HCT116 (cell line): ENCODE results near the gene RPH3AL.

Experiments
- CEBPB ChIP-seq: IDR thresholded peaks from 2 replicates; pipeline ENCODE4 v1.6.1; 2012; ENCODE audit warnings: low read depth
- CTCF ChIP-seq, 3 experiments: fragments of 200-600 bp in 1 of 3; sonication (generic) in 1 of 3; IDR thresholded peaks in 2 of 3; conservative IDR thresholded peaks in 1 of 3; 2 replicates each; pipeline ENCODE4 v1.5.1; 2012 to 2017; ENCODE audit warnings: low read depth in 2 of 3, low read length in 2 of 3, antibody characterized with exemption in 1 of 3, borderline replicate concordance in 1 of 3, control low read depth in 1 of 3, mild to moderate bottlenecking in 1 of 3, mixed read lengths in 1 of 3, mixed run types in 1 of 3, moderate library complexity in 1 of 3; ENCODE audit not compliant: insufficient read depth in 1 of 3
- EZH2phosphoT487 ChIP-seq: fragments of 200-600 bp; IDR thresholded peaks from 2 replicates; pipeline ENCODE4 v1.6.1; 2018; ENCODE audit warnings: antibody characterized with exemption, borderline replicate concordance
- SP1 ChIP-seq: IDR thresholded peaks from 2 replicates; pipeline ENCODE4 v1.6.1; 2012; ENCODE audit warnings: low read depth
- ZNF274 ChIP-seq: fragments of 200-500 bp; sonication (Bioruptor generic); IDR thresholded peaks from 2 replicates; pipeline ENCODE4 v1.6.1; 2014; ENCODE audit warnings: mild to moderate bottlenecking, low read depth, low read length, inconsistent platforms

DNA sequence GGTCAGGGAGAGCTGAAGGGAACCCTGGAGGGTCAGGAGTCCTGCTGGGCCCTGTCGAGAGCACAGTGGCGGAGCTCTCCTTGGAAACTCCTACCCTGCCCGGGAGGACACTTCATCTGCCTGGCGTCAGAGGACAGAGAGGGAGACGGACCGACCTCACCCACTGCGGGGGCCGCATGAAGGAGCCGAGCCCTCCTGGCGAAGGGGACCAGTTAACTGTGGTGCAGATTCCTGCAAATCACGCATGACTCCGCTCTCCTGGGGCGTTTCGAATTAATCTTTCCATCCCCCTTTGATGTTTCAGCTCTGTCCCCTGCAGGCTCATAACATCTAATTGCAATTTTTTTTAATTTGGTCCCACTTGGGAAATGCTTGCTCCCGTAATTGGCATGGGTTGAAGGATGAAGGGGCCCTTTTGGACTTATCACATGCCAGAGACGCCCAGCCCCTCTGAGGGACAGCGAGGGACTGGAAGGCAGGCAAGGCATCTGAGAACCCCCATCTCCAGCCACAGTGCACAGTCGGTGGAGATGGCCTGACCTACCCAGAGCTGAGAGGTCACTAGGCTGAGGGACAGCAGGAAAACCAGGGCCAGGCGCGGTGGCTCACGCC, 26.5 kb downstream of the RPH3AL start:
- TF ChIP-seq EZH2phosphoT487, result no peak
- no peak for TF ChIP-seq CEBPB
- TF ChIP-seq CTCF (IDR thresholded peaks at IDR 0.05 in 2 of 3, conservative IDR thresholded peaks at IDR 0.05 in 1 of 3; ENCODE audit: borderline replicate concordance in 1 of 3, insufficient read depth in 1 of 3, low read depth in 2 of 3, low read length in 2 of 3), result no peak
- no peak for TF ChIP-seq ZNF274
- no peak for TF ChIP-seq SP1
